ENCODE results near the gene HNF1A.

The HNF1A gene

DNA sequence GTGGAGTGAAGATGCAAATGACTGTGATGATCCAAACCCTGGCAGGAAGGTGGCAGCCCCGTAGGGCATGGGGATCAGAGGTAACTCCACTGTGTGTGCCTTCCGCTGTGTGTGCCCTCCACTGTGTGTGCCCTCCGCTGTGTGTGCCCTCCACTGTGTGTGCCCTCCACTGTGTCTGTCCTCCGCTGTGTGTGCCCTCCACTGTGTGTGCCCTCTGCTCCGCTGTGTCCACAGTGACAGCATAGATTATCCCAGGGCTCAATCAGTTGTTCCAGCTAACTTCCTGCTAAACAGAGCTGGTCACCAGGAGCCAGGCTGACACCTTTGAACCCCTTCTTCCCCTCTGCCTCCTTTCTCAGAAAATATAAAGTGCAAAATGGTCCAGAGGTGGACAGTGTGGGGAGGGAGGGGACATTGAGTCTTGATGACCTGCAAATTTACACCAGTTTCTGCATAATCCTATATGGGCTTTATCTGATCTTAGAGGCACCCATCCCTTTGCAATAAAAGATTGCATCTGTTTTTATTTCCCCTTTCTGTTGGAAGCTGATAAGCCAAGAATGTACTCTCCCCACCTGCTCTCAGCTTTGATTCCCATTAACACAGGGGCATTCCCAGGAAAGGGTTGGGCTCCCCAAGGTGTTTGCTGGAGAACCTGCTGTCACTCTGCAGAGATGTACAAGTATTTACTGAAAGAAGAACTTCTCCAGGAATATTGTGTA, 21.6 kb upstream of the HNF1A start:
- H3K36me3 ChIP-seq (ENCODE audit: low read depth), result no peaks in the 10 kb centered on the region
- no peaks in the 10 kb centered on the region for H3K9me3 ChIP-seq (ENCODE audit: severe bottlenecking)
- H3K4me3 ChIP-seq (ENCODE audit: severe bottlenecking), result no peak overlapping the region
- no peak for TF ChIP-seq CTCF (IDR thresholded peaks at IDR 0.05; ENCODE audit: poor library complexity, severe bottlenecking)
- DNase-seq (ENCODE audit: low spot score), result no peak
- no peaks in the 10 kb centered on the region for H3K27me3 ChIP-seq (ENCODE audit: insufficient read depth, poor library complexity, severe bottlenecking)
- no peak for ATAC-seq (ENCODE audit: low read depth)
- H3K27ac ChIP-seq (ENCODE audit: poor library complexity, severe bottlenecking), result no peak overlapping the region
- no peaks in the 10 kb centered on the region for H3K4me1 ChIP-seq (ENCODE audit: insufficient read depth, poor library complexity, severe bottlenecking)

DNA sequence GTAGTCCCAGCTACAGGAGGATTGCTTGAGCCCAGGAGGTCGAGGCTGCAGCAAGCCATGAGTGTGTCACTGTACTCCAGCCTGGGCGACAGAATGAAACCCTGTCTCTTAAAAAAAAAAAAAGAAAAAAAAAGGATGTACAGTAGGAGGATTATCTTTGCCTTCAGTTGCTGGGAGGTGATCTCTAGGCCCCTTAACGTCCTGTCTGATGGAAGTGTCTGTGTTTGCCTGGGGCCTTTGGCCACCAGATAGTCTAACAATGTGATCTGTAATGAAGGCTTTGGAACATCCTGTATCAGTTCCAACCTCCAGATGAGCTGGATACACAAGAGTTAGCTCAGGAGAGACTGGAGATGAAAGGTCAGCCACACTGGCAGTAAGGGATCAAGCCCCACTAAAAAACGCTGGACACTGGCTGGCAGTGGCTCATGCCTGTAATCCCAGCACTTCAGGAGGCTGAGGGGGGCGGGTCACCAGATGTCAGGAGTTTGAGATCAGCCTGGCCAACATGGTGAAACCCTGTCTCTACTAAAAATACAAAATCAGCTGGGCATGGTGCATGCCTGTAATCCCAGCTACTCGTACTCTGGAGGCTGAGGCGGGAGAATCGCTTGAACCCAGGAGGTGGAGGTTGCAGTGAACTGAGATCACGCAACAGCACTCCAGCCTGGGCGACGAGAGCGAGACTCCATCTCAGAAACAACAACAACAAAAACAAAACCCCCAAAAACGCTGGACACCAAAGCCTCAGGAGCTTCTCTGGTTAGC, 19.0 kb upstream of the HNF1A start:
- H3K4me1 ChIP-seq (ENCODE audit: insufficient read depth, poor library complexity, severe bottlenecking), result no peaks in the 10 kb centered on the region
- ATAC-seq (ENCODE audit: low read depth), result no peak
- H3K27ac ChIP-seq (ENCODE audit: poor library complexity, severe bottlenecking), result no peak overlapping the region

GRCh38 chr12:120960657-120961056, 17.7 kb upstream of the HNF1A start:
- Histone ChIP-seq H3K27ac (ENCODE audit: poor library complexity, severe bottlenecking) (no peak overlapping the region), H3K27me3 (ENCODE audit: insufficient read depth, poor library complexity, severe bottlenecking) (no peaks in the 10 kb centered on the region), H3K36me3 (ENCODE audit: low read depth) (no peaks in the 10 kb centered on the region), H3K4me3 (ENCODE audit: severe bottlenecking) (no peak overlapping the region), H3K9me3 (ENCODE audit: severe bottlenecking) (no peaks in the 10 kb centered on the region), H3K4me1 (ENCODE audit: insufficient read depth, poor library complexity, severe bottlenecking) (no peaks in the 10 kb centered on the region)
- DNase-seq (ENCODE audit: low spot score), result no peak
- no peak for TF ChIP-seq CTCF (IDR thresholded peaks at IDR 0.05; ENCODE audit: poor library complexity, severe bottlenecking)
- ATAC-seq (ENCODE audit: low read depth), result no peak

More for the DNA sequence above, 19.0 kb upstream of the HNF1A start:
- DNase-seq (ENCODE audit: low spot score), result no peak
- Histone ChIP-seq H3K4me3 (ENCODE audit: severe bottlenecking) (no peak overlapping the region), H3K36me3 (ENCODE audit: low read depth) (no peaks in the 10 kb centered on the region), H3K9me3 (ENCODE audit: severe bottlenecking) (no peaks in the 10 kb centered on the region), H3K27me3 (ENCODE audit: insufficient read depth, poor library complexity, severe bottlenecking) (no peaks in the 10 kb centered on the region)
- no peak for TF ChIP-seq CTCF (IDR thresholded peaks at IDR 0.05; ENCODE audit: poor library complexity, severe bottlenecking)

DNA sequence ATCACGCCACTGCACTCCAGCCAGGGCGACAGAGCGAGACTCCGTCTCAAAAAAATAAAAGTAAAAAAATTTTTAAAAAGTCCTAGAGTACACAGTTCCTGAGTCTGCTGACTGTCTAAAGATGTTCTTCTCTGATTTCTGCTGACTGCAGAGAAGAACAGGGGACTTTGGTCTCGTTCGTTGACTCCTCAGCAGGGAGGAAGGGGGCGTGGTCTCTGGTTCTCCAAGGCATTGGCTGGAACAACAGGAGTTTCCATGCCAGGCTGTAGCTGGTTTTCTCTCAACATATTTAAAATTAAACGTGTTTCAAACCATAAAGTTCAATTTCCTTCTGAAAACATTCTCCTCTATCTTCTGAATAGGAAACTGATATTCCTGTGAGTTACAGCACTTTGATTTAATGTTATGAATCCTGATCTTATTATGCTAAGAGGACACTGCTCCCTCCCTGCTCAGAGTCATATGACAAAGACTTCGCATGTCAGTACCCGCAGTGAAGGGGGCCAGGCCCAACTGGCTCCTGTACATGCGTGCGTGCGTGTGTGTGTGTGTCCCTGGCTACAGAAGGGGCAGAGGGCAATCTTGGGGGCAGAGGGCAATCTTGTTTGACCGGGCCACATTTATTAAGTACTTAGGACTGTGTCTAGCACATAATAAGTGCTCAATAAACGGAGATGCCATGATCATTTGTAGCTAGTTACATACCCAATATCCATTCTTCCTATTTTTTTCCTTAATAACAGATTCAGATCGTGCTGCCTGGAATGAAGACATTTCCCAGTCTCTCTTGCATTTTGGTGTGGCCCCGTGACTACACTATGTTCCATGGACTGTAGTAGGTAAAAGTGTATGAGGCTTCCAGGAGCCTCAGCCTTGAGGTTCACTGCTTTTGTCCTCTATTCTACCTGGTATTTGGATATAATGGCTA, 16.5 kb upstream of the HNF1A start:
- Histone ChIP-seq H3K36me3 (ENCODE audit: low read depth) (no peaks in the 10 kb centered on the region), H3K9me3 (ENCODE audit: severe bottlenecking) (no peaks in the 10 kb centered on the region), H3K4me3 (ENCODE audit: severe bottlenecking) (no peak overlapping the region), H3K27me3 (ENCODE audit: insufficient read depth, poor library complexity, severe bottlenecking) (no peaks in the 10 kb centered on the region), H3K27ac (ENCODE audit: poor library complexity, severe bottlenecking) (peak overlapping the region; percentile 14), H3K4me1 (ENCODE audit: insufficient read depth, poor library complexity, severe bottlenecking) (no peaks in the 10 kb centered on the region)
- no peak for ATAC-seq (ENCODE audit: low read depth)
- no peak for TF ChIP-seq CTCF (IDR thresholded peaks at IDR 0.05; ENCODE audit: poor library complexity, severe bottlenecking)
- no peak for DNase-seq (ENCODE audit: low spot score)
